ENCODE results near the gene SGCA.

Gene SGCA

GRCh38 chr17:50165867-50166517 lies at the start of gene SGCA:
Gene SGCA (plus strand): TSS chr17:50166005. CDS start chr17:50166041, 36 bp downstream.
- DNase-seq (ENCODE audit: low read depth) = no peak

GRCh38 chr17:50117202-50118051 lies 48.4 kb upstream of the SGCA start:
- DNase-seq (ENCODE audit: low read depth) = peak; percentile 35

- no peak for DNase-seq (ENCODE audit: low read depth)
These were observed 47.6 kb upstream of the SGCA start for GRCh38 chr17:50118076-50118827.

- no peak for DNase-seq (ENCODE audit: low read depth)
These were observed 47.0 kb upstream of the SGCA start for GRCh38 chr17:50118828-50119218.

- DNase-seq (ENCODE audit: low read depth) = no peak
These were observed 45.1 kb upstream of the SGCA start for GRCh38 chr17:50120475-50121253.

GRCh38 chr17:50122945-50123344 lies 42.9 kb upstream of the SGCA start:
- DNase-seq (ENCODE audit: low read depth) = no peak

GRCh38 chr17:50123649-50124349 lies 42.0 kb upstream of the SGCA start:
- DNase-seq (ENCODE audit: low read depth) = no peak

- DNase-seq (ENCODE audit: low read depth) = no peak
These were observed 40.3 kb upstream of the SGCA start for GRCh38 chr17:50125420-50125997.

GRCh38 chr17:50127697-50128361 lies 38.0 kb upstream of the SGCA start:
- no peak for DNase-seq (ENCODE audit: low read depth)

- no peak for DNase-seq (ENCODE audit: low read depth)
These were observed 37.1 kb upstream of the SGCA start for GRCh38 chr17:50128441-50129352.

GRCh38 chr17:50129353-50129727 lies 36.5 kb upstream of the SGCA start:
- no peak for DNase-seq (ENCODE audit: low read depth)

GRCh38 chr17:50129728-50130558 lies 35.9 kb upstream of the SGCA start, which contains the start of gene SAMD14:
Gene SAMD14 (minus strand): TSS chr17:50130160. CDS start chr17:50124959, 5,201 bp downstream.
- no peak for DNase-seq (ENCODE audit: low read depth)

GRCh38 chr17:50130559-50131305 lies 35.1 kb upstream of the SGCA start:
- DNase-seq (ENCODE audit: low read depth) = no peak

- DNase-seq (ENCODE audit: low read depth) = no peak
These were observed 33.6 kb upstream of the SGCA start for GRCh38 chr17:50132104-50132794.

GRCh38 chr17:50133028-50133768 lies 32.6 kb upstream of the SGCA start:
- no peak for DNase-seq (ENCODE audit: low read depth)

- no peak for DNase-seq (ENCODE audit: low read depth)
These were observed 32.1 kb upstream of the SGCA start for GRCh38 chr17:50133769-50134099.

Measured in activated gamma-delta T cell treated with anti-CD3 and anti-CD28 coated beads, Interleukin-2, amount 50 U/mL, for 16 hours (primary cell).